DMS153 treated with DMSO at 0.1 percent for 48 hours (cell line): Measurements from ENCODE around the gene SMIM36.
"Not testable (repeated sequence)": the region's sequence is repeated elsewhere in the genome, so short reads cannot be mapped to it uniquely, and the experiment has no call there.

ENCODE experiments used
- DNase-seq: peaks from one replicate; lab custom pipeline; 2025; ENCODE audit not compliant: unreplicated experiment; lab: John Stamatoyannopoulos, UW

SMIM36 gene

GRCh38 chr17:55456307-55457240 lies 54.7 kb downstream of the SMIM36 start:
- no peak for DNase-seq

- DNase-seq, result no peak
Measured at GRCh38 chr17:55454906-55455474, 56.3 kb downstream of the SMIM36 start.

GRCh38 chr17:55453839-55454557 lies 57.3 kb downstream of the SMIM36 start:
- DNase-seq, result no peak

GRCh38 chr17:55452139-55452790 lies 59.0 kb downstream of the SMIM36 start:
- no peak for DNase-seq

- no peak for DNase-seq
Measured at GRCh38 chr17:55451758-55452138, 59.5 kb downstream of the SMIM36 start.

GRCh38 chr17:55451203-55451641 lies 60.0 kb downstream of the SMIM36 start:
- no peak for DNase-seq

GRCh38 chr17:55450232-55450825 lies 60.9 kb downstream of the SMIM36 start:
- no peak for DNase-seq

GRCh38 chr17:55448681-55449080 lies 62.6 kb downstream of the SMIM36 start:
- no peak for DNase-seq

- DNase-seq, result no peak
Measured at GRCh38 chr17:55446581-55447205, 64.6 kb downstream of the SMIM36 start.

GRCh38 chr17:55446004-55446403 lies 65.2 kb downstream of the SMIM36 start:
- not testable (repeated sequence) for DNase-seq

- no peak for DNase-seq
Measured at GRCh38 chr17:55444471-55445441, 66.5 kb downstream of the SMIM36 start.

- DNase-seq, result no peak
Measured at GRCh38 chr17:55443904-55444303, 67.3 kb downstream of the SMIM36 start.

GRCh38 chr17:55442953-55443683 lies 68.1 kb downstream of the SMIM36 start:
- no peak for DNase-seq

- no peak for DNase-seq
Measured at GRCh38 chr17:55442462-55442861, 68.8 kb downstream of the SMIM36 start.

- DNase-seq, result peak; percentile 16
Measured at GRCh38 chr17:55441544-55441943, 69.7 kb downstream of the SMIM36 start.

GRCh38 chr17:55440391-55440790 lies 70.9 kb downstream of the SMIM36 start:
- DNase-seq, result no peak

- no peak for DNase-seq
Measured at GRCh38 chr17:55437159-55437605, 74.1 kb downstream of the SMIM36 start.
